Measurements from ENCODE around the gene TSC22D2. TPM values are rescaled to one million over a fixed set of nuclear protein-coding genes. Genes with fewer than 3 reads are reported as not detected.

Gene TSC22D2
- total RNA-seq, 3 donors from 2014 or later (not counting 1 experiment from before 2014, with no cell fraction given) = 50.1 to 66.3 (median 63.0) TPM

DNA sequence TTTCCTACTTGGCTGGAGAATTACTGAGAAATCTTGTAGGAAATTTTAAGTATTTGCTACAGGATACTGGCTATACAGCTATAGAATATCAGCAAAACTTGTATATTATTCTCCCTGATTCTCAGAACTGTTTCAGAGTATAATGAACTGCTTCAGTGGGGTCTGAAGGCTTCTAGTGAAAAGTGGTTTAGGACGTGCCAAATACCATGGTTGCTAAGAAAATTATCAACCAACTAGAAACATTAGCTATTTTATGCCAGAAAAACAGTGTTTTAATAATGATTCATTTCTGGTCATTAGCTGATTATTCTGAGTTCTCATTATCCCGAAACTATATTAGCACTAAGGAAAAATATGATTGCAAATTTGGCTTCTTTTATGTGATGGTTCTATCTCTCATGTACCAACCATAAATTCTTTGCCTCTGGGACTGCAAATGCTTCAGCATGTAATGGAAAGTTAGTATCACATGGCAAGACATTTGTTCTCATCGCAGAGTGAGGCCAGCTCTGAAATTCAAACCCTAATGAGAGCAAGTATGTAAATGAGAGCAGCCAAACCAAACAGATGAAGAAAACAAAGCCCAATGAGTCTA lies 11.0 kb upstream of the TSC22D2 start:
- no peak overlapping the region for H3K27ac Mint-ChIP-seq

DNA sequence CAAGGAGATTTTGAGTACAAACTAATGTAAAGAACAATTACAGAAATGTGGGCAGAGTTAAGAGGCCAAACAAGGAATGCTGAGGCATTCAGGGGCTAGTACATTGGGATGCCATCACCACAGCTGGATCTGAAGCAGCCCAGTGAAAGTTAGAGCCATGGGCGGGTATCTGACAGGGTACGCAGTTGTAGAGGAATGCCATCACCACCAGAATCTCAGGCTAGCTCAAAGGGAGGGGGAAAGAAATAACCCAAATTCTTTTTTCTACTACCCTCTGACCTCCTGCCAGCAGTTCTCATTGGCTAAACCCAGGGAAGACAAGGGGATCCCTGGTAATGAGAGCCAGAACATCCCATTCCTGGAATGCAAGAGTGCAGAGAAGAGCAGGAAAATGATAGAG lies 9.0 kb upstream of the TSC22D2 start:
- H3K4me3 ChIP-seq (ENCODE audit: low read length) = no peak overlapping the region
- no peaks in the 10 kb centered on the region for H3K36me3 ChIP-seq (ENCODE audit: control insufficient read depth, insufficient read depth, low read length)
- TF ChIP-seq, protein P1, sequence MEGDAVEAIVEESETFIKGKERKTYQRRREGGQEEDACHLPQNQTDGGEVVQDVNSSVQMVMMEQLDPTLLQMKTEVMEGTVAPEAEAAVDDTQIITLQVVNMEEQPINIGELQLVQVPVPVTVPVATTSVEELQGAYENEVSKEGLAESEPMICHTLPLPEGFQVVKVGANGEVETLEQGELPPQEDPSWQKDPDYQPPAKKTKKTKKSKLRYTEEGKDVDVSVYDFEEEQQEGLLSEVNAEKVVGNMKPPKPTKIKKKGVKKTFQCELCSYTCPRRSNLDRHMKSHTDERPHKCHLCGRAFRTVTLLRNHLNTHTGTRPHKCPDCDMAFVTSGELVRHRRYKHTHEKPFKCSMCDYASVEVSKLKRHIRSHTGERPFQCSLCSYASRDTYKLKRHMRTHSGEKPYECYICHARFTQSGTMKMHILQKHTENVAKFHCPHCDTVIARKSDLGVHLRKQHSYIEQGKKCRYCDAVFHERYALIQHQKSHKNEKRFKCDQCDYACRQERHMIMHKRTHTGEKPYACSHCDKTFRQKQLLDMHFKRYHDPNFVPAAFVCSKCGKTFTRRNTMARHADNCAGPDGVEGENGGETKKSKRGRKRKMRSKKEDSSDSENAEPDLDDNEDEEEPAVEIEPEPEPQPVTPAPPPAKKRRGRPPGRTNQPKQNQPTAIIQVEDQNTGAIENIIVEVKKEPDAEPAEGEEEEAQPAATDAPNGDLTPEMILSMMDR (IDR thresholded peaks at IDR 0.05) = no peak
- no peaks in the 10 kb centered on the region for H3K4me1 ChIP-seq (ENCODE audit: control insufficient read depth, insufficient read depth, low read length)
- H3K9me3 ChIP-seq (ENCODE audit: control insufficient read depth, insufficient read depth, low read length) = no peaks in the 10 kb centered on the region
- 88% methylated on average over 2 of the region's 2 CpGs for WGBS (ENCODE audit: insufficient coverage)
- no peaks in the 10 kb centered on the region for H3K36me3 Mint-ChIP-seq
- intact Hi-C loops (cut with micrococcal nuclease) = no loop called here
- H3K27ac ChIP-seq (ENCODE audit: low read length) = no peak overlapping the region
- H3K4me3 Mint-ChIP-seq = no peak overlapping the region
- peaks cover 0 to 4% of the 10 kb centered on the region in 2 donors for H3K27me3 Mint-ChIP-seq (ENCODE audit: low read depth in 2 of 2)
- no peak for DNase-seq
- ATAC-seq = no peak
- no peak overlapping the region for H3K27ac Mint-ChIP-seq
- no peaks in the 10 kb centered on the region for H3K4me1 Mint-ChIP-seq
- peaks cover 5% of the 10 kb centered on the region for H3K27me3 ChIP-seq (ENCODE audit: control insufficient read depth, insufficient read depth, low read length)
- no peaks in the 10 kb centered on the region for H3K9me3 Mint-ChIP-seq

More for the DNA sequence above, 11.0 kb upstream of the TSC22D2 start:
- H3K9me3 ChIP-seq (ENCODE audit: control insufficient read depth, insufficient read depth, low read length) = no peaks in the 10 kb centered on the region
- WGBS (ENCODE audit: insufficient coverage) = 90% methylated on average over 1 of the region's 3 CpGs
- TF ChIP-seq, protein P1 (IDR thresholded peaks at IDR 0.05) = no peak
- DNase-seq (no peak), ATAC-seq (no peak)
- no peaks in the 10 kb centered on the region for H3K36me3 ChIP-seq (ENCODE audit: control insufficient read depth, insufficient read depth, low read length)
- H3K27me3 ChIP-seq (ENCODE audit: control insufficient read depth, insufficient read depth, low read length) = peaks cover 5% of the 10 kb centered on the region
- no peaks in the 10 kb centered on the region for H3K9me3 Mint-ChIP-seq
- peaks cover 0 to 5% of the 10 kb centered on the region in 2 donors for H3K27me3 Mint-ChIP-seq (ENCODE audit: low read depth in 2 of 2)
- no peaks in the 10 kb centered on the region for H3K4me1 Mint-ChIP-seq
- no peaks in the 10 kb centered on the region for H3K4me1 ChIP-seq (ENCODE audit: control insufficient read depth, insufficient read depth, low read length)
- intact Hi-C loops (cut with micrococcal nuclease) = no loop called here
- H3K36me3 Mint-ChIP-seq = no peaks in the 10 kb centered on the region
- no peak overlapping the region for H3K4me3 ChIP-seq (ENCODE audit: low read length)
- H3K27ac ChIP-seq (ENCODE audit: low read length) = no peak overlapping the region
- no peak overlapping the region for H3K4me3 Mint-ChIP-seq

DNA sequence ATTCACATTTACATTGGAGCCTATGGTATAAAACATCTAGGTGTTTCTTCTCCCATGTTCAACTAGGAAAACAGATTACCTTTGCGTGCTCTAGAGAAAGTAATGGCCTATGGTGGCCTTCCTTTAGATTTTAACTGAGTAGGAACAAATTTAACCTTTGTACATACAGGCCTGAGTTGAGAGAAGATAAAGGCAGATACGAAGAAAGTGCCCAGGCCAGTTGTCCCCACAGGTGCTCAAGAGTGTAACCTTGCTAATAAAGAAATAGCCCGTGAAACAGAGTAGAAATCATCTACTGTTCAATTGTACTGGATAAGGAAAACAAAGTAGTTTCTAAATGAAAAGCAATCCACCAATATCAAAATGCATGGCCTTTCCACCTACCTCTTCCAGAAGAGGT lies 6.8 kb upstream of the TSC22D2 start:
- WGBS (ENCODE audit: insufficient coverage) = 93% methylated on average over 3 of the region's 3 CpGs
- Histone ChIP-seq H3K27me3 (ENCODE audit: control insufficient read depth, insufficient read depth, low read length) (peaks cover 5% of the 10 kb centered on the region), H3K36me3 (ENCODE audit: control insufficient read depth, insufficient read depth, low read length) (no peaks in the 10 kb centered on the region), H3K4me1 (ENCODE audit: control insufficient read depth, insufficient read depth, low read length) (no peaks in the 10 kb centered on the region), H3K4me3 (ENCODE audit: low read length) (no peak overlapping the region), H3K9me3 (ENCODE audit: control insufficient read depth, insufficient read depth, low read length) (no peaks in the 10 kb centered on the region), H3K27ac (ENCODE audit: low read length) (no peak overlapping the region)
- Mint-ChIP-seq H3K36me3 (no peaks in the 10 kb centered on the region), H3K4me1 (no peaks in the 10 kb centered on the region), H3K4me3 (no peak overlapping the region), H3K9me3 (no peaks in the 10 kb centered on the region), H3K27me3 (ENCODE audit: low read depth in 2 of 2) (peaks cover 0 to 4% of the 10 kb centered on the region in 2 donors), H3K27ac (no peak overlapping the region)
- DNase-seq (no peak), ATAC-seq (no peak)
- intact Hi-C loops (cut with micrococcal nuclease) = no loop called here
- TF ChIP-seq, protein P1 (IDR thresholded peaks at IDR 0.05) = no peak

DNA sequence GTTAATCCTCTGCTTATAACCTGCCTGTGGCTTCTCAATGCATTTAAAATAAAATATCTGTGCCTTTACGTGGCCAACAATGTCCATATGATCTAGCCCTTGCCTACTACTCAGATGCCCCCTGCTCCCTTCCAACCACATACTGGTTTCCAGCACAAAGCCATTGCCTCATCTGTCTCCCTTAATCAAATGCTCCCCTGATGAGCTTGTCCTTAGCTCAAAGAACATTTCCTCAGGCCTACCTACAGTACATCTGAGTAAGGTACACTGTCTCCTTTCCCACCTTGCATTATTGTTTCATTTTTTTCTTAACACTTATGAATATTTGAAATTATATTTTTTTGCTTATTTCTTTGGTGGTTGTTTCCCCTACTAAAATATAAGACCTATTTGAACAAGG lies 5.9 kb upstream of the TSC22D2 start:
- Mint-ChIP-seq H3K36me3 (no peaks in the 10 kb centered on the region), H3K9me3 (no peaks in the 10 kb centered on the region), H3K27me3 (ENCODE audit: low read depth in 2 of 2) (peaks cover 0 to 4% of the 10 kb centered on the region in 2 donors), H3K4me1 (peaks cover 3 to 4% of the 10 kb centered on the region in 2 donors), H3K4me3 (no peak overlapping the region), H3K27ac (no peak overlapping the region)
- TF ChIP-seq, protein P1 (IDR thresholded peaks at IDR 0.05) = no peak
- Histone ChIP-seq H3K4me1 (ENCODE audit: control insufficient read depth, insufficient read depth, low read length) (no peaks in the 10 kb centered on the region), H3K9me3 (ENCODE audit: control insufficient read depth, insufficient read depth, low read length) (no peaks in the 10 kb centered on the region), H3K27ac (ENCODE audit: low read length) (no peak overlapping the region), H3K4me3 (ENCODE audit: low read length) (no peak overlapping the region), H3K36me3 (ENCODE audit: control insufficient read depth, insufficient read depth, low read length) (no peaks in the 10 kb centered on the region), H3K27me3 (ENCODE audit: control insufficient read depth, insufficient read depth, low read length) (peaks cover under 1% of the 10 kb centered on the region)
- ATAC-seq = no peak
- no peak for DNase-seq
- intact Hi-C loops (cut with micrococcal nuclease) = no loop called here
- 89% methylated on average over 1 of the region's 1 CpG for WGBS (ENCODE audit: insufficient coverage)

Data from natural killer cell (primary cell).